IMR-90 (cell line): Measurements from ENCODE around the gene HMGN1. TPM values are rescaled to one million over a fixed set of nuclear protein-coding genes. Genes with fewer than 3 reads are reported as not detected.

Experiments
- ATAC-seq: fragments of 200-7000 bp; cut with Tn5 transposase; 2 replicates; pipeline ENCODE4 v1.9.1; 2020; ENCODE audit warnings: low read depth, mild to moderate bottlenecking, moderate library complexity
- BruUV-seq: library from RNA; stranded (reverse); fragments of 400-500 nt; replicated peaks from 2 replicates; lab custom pipeline; 2021; lab: Mats Ljungman, UMichigan
- CTCF ChIA-PET: fragments of 300-600 bp; formaldehyde crosslinking; extraction: SDS; loops from one replicate; lab custom pipeline; 2021; ENCODE audit warnings: antibody characterized with exemption; lab: Yijun Ruan, JAX
- POLR2A ChIA-PET: fragments of 300-600 bp; sonication (Branson Sonifier 250); formaldehyde crosslinking; loops from one replicate; lab custom pipeline; 2022; ENCODE audit warnings: antibody characterized with exemption; ENCODE audit not compliant: unreplicated experiment; lab: Charles Lee
- DNase-seq: peaks from one replicate; pipeline ENCODE4 v3.0.0; 2013
- H2AFZ ChIP-seq: replicated peaks from 2 replicates; pipeline ENCODE3; 2013; ENCODE audit warnings: low read length, mild to moderate bottlenecking; ENCODE audit not compliant: poor library complexity
- H2AK5ac ChIP-seq: 2 replicates; pipeline ENCODE4 v1.6.1; 2013; ENCODE audit warnings: low read depth, low read length, inconsistent platforms
- H2AK9ac ChIP-seq: replicated peaks from 2 replicates; pipeline ENCODE3; 2013; ENCODE audit warnings: mild to moderate bottlenecking, low read depth, low read length, moderate library complexity; ENCODE audit not compliant: poor library complexity
- H2BK120ac ChIP-seq: 2 replicates; pipeline ENCODE4 v1.6.1; 2013; ENCODE audit warnings: low read depth, low read length, inconsistent platforms
- H2BK15ac ChIP-seq: 3 replicates; pipeline ENCODE4 v1.6.1; 2013; ENCODE audit warnings: low read depth, low read length, inconsistent platforms
- H2BK20ac ChIP-seq: 2 replicates; pipeline ENCODE4 v1.6.1; 2013; ENCODE audit warnings: low read depth, mild to moderate bottlenecking, inconsistent platforms, low read length, moderate library complexity
- H2BK5ac ChIP-seq: 2 replicates; pipeline ENCODE4 v1.6.1; 2013; ENCODE audit warnings: mild to moderate bottlenecking, low read depth, low read length, inconsistent platforms; ENCODE audit not compliant: poor library complexity, severe bottlenecking
- H3K14ac ChIP-seq: replicated peaks from 2 replicates; pipeline ENCODE4 v1.6.1; 2013; ENCODE audit warnings: low read depth, low read length, inconsistent platforms
- H3K18ac ChIP-seq: 2 replicates; pipeline ENCODE4 v1.6.1; 2013; ENCODE audit warnings: low read depth, low read length, control low read depth
- H3K23ac ChIP-seq: 2 replicates; pipeline ENCODE4 v1.6.1; 2013; ENCODE audit warnings: low read depth, low read length, inconsistent platforms
- H3K27ac ChIP-seq: 2 replicates; pipeline ENCODE4 v1.5.1; 2013; ENCODE audit warnings: mild to moderate bottlenecking, control low read depth, low read length; ENCODE audit not compliant: insufficient read depth
- H3K27me3 ChIP-seq: 2 replicates; pipeline ENCODE4 v1.6.1; 2013; ENCODE audit warnings: low read length; ENCODE audit not compliant: control insufficient read depth, insufficient read depth
- H3K36me3 ChIP-seq: 2 replicates; pipeline ENCODE4 v1.6.1; 2013; ENCODE audit warnings: low read length, mixed read lengths; ENCODE audit not compliant: control insufficient read depth, insufficient read depth
- H3K4ac ChIP-seq: 2 replicates; pipeline ENCODE4 v1.6.1; 2013; ENCODE audit warnings: low read depth, low read length, inconsistent platforms
- H3K4me1 ChIP-seq: 2 replicates; pipeline ENCODE4 v1.6.1; 2013; ENCODE audit warnings: low read length, mixed read lengths; ENCODE audit not compliant: control insufficient read depth, insufficient read depth
- H3K4me2 ChIP-seq: 2 replicates; pipeline ENCODE4 v1.6.1; 2013; ENCODE audit warnings: low read depth, mild to moderate bottlenecking, control low read depth, low read length, moderate library complexity
- H3K4me3 ChIP-seq: 2 replicates; pipeline ENCODE4 v1.5.1; 2013; ENCODE audit warnings: low read depth, mild to moderate bottlenecking, control low read depth, low read length, moderate library complexity; ENCODE audit not compliant: insufficient read depth
- H3K56ac ChIP-seq: 2 replicates; pipeline ENCODE4 v1.6.1; 2013; ENCODE audit warnings: low read length, inconsistent platforms; ENCODE audit not compliant: insufficient read depth; ENCODE audit errors: extremely low read depth
- H3K79me1 ChIP-seq, 2 experiments: 2 replicates each; pipeline ENCODE4 v1.6.1; 2013; ENCODE audit warnings: low read length in 2 of 2, inconsistent platforms in 1 of 2, low read depth in 1 of 2
- H3K9ac ChIP-seq: 2 replicates; pipeline ENCODE4 v1.6.1; 2013; ENCODE audit warnings: low read depth, low read length, control low read depth
- H3K9me1 ChIP-seq: 2 replicates; pipeline ENCODE4 v1.6.1; 2013; ENCODE audit warnings: low read length, inconsistent platforms; ENCODE audit not compliant: insufficient read depth
- H3K9me3 ChIP-seq: 2 replicates; pipeline ENCODE4 v1.6.1; 2013; ENCODE audit warnings: low read length; ENCODE audit not compliant: control insufficient read depth, insufficient read depth
- H4K20me1 ChIP-seq: 2 replicates; pipeline ENCODE4 v1.6.1; 2013; ENCODE audit warnings: low read length, inconsistent platforms; ENCODE audit not compliant: insufficient read depth
- H4K5ac ChIP-seq: 2 replicates; pipeline ENCODE4 v1.6.1; 2013; ENCODE audit warnings: mild to moderate bottlenecking, low read depth, low read length, control low read depth
- H4K8ac ChIP-seq, 2 experiments: 2 replicates each; pipeline ENCODE4 v1.6.1; 2013; ENCODE audit warnings: low read depth in 2 of 2, low read length in 2 of 2, control low read depth in 1 of 2, inconsistent platforms in 1 of 2
- H4K91ac ChIP-seq: 2 replicates; pipeline ENCODE4 v1.6.1; 2013; ENCODE audit warnings: low read depth, low read length, inconsistent platforms; ENCODE audit not compliant: insufficient read depth
- BHLHE40 ChIP-seq: fragments of 150-350 bp; IDR thresholded peaks from 2 replicates; pipeline ENCODE4 v1.6.1; 2016; ENCODE audit warnings: mild to moderate bottlenecking, low read depth, low read length
- CEBPB ChIP-seq: IDR thresholded peaks from 2 replicates; pipeline ENCODE4 v1.6.1; 2012; ENCODE audit warnings: low read depth, low read length, improper control_type of control experiment
- CHD1 ChIP-seq: IDR thresholded peaks from 2 replicates; pipeline ENCODE4 v1.6.1; 2012; ENCODE audit warnings: low read depth, low read length, improper control_type of control experiment
- CTCF ChIP-seq: conservative IDR thresholded peaks from 2 replicates; pipeline ENCODE4 v1.5.1; 2012; ENCODE audit warnings: mild to moderate bottlenecking, low read depth, low read length, improper control_type of control experiment
- ELK1 ChIP-seq: fragments of 150-350 bp; IDR thresholded peaks from 2 replicates; pipeline ENCODE4 v1.6.1; 2016; ENCODE audit warnings: low read depth, mild to moderate bottlenecking, low read length, moderate library complexity, borderline replicate concordance
- FOS ChIP-seq: fragments of 150-350 bp; IDR thresholded peaks from 2 replicates; pipeline ENCODE4 v1.6.1; 2016; ENCODE audit warnings: low read depth, low read length
- MAFK ChIP-seq: IDR thresholded peaks from 2 replicates; pipeline ENCODE4 v1.6.1; 2012; ENCODE audit warnings: low read depth, low read length, improper control_type of control experiment
- MAZ ChIP-seq: IDR thresholded peaks from 2 replicates; pipeline ENCODE4 v1.6.1; 2012; ENCODE audit warnings: low read depth, mild to moderate bottlenecking, low read length, improper control_type of control experiment, moderate library complexity, borderline replicate concordance
- MXI1 ChIP-seq: IDR thresholded peaks from 2 replicates; pipeline ENCODE4 v1.6.1; 2012; ENCODE audit warnings: low read depth, mild to moderate bottlenecking, low read length, moderate library complexity, borderline replicate concordance
- NFE2L2 ChIP-seq: fragments of 150-350 bp; IDR thresholded peaks from 2 replicates; pipeline ENCODE4 v1.6.1; 2016; ENCODE audit warnings: low read depth, mild to moderate bottlenecking, low read length
- POLR2A ChIP-seq: IDR thresholded peaks from 2 replicates; pipeline ENCODE4 v1.6.1; 2012; ENCODE audit warnings: mild to moderate bottlenecking, low read depth, low read length
- RAD21 ChIP-seq: IDR thresholded peaks from 2 replicates; pipeline ENCODE4 v1.6.1; 2012; ENCODE audit warnings: low read length, improper control_type of control experiment
- RCOR1 ChIP-seq: IDR thresholded peaks from 2 replicates; pipeline ENCODE4 v1.6.1; 2012; ENCODE audit warnings: mild to moderate bottlenecking, low read length, improper control_type of control experiment; ENCODE audit not compliant: insufficient replicate concordance
- RFX5 ChIP-seq: IDR thresholded peaks from 2 replicates; pipeline ENCODE4 v1.8.0; 2012; ENCODE audit warnings: low read depth, mild to moderate bottlenecking, low read length, moderate library complexity
- SMC3 ChIP-seq: fragments of 150-350 bp; IDR thresholded peaks from 2 replicates; pipeline ENCODE4 v1.6.1; 2016; ENCODE audit warnings: low read depth, mild to moderate bottlenecking, antibody characterized with exemption, low read length, moderate library complexity
- USF2 ChIP-seq: fragments of 150-350 bp; IDR thresholded peaks from 2 replicates; pipeline ENCODE4 v1.6.1; 2017; ENCODE audit warnings: mild to moderate bottlenecking, antibody characterized with exemption, low read length, low read depth
- WGBS, 2 experiments: methylation state at CpG; one replicate each; pipeline versions ENCODE4 v1.1.5 to v1.1.7; 2013; ENCODE audit warnings: missing lambda C conversion rate in 2 of 2; ENCODE audit not compliant: insufficient read length in 1 of 2; ENCODE audit errors: extremely low coverage in 2 of 2; 5-methylcytosine and 5-hydroxymethylcytosine counted together
- dilution Hi-C: fragments of 300-500 bp; cut with HindIII; formaldehyde crosslinking; loops from one replicate; pipeline ENCODE4 v1.14.3; 2018; ENCODE audit warnings: low sequenced_read_pairs; ENCODE audit not compliant: unreplicated experiment
- in situ Hi-C: fragments of 300-500 bp; cut with MboI; formaldehyde crosslinking; loops from 3 replicates; pipeline ENCODE4 v1.14.3; 2019; ENCODE audit warnings: low sequenced_read_pairs, inconsistent platforms, mixed read lengths
- intact Hi-C: fragments of 100-400 bp; cut with micrococcal nuclease; formaldehyde crosslinking; loops from 2 replicates; pipeline ENCODE4 v1.10.0; 2022
- polyA plus RNA-seq, 3 experiments: library from polyadenylated mRNA; depleted of rRNA; stranded (reverse); fragments of >200 nt; gene quantifications; 2 replicates each; pipeline ENCODE4 v1.2.3, GENCODE V29; 2012; ENCODE audit warnings: low replicate concordance in 1 of 3
- total RNA-seq: library from RNA; depleted of rRNA; stranded (reverse); fragments of >200 nt; gene quantifications from 2 replicates; pipeline ENCODE4 v1.2.3, GENCODE V29; 2012

Gene HMGN1
- total and polyA plus RNA-seq, 2 of the 4 experiments (the other 2 are of a cell fraction) = 55.2 to 155 TPM

GRCh38 chr21:39346206-39346605, 2.7 kb downstream of the HMGN1 start:
- Histone ChIP-seq H4K91ac (no peak overlapping the region), H2BK20ac (no peak overlapping the region), H2BK120ac (no peak overlapping the region), H2BK5ac (no peak overlapping the region), H3K9me1 (peaks cover 4% of the 10 kb centered on the region; the same call in 1 of the 2 replicates), H3K56ac (no peak overlapping the region), H3K4me2 (peak overlapping the region; percentile 94), H2AFZ (no peak overlapping the region), H3K18ac (no peak overlapping the region), H3K9me3 (no peaks in the 10 kb centered on the region), H3K23ac (no peak overlapping the region), H4K20me1 (peaks cover 38% of the 10 kb centered on the region; the same call in 1 of the 2 replicates), H3K36me3 (peaks cover 26% of the 10 kb centered on the region), H4K8ac (no peak overlapping the region), H3K4me3 (no peak overlapping the region), H3K14ac (no peak overlapping the region), H2BK15ac (no peak overlapping the region), H3K27me3 (no peaks in the 10 kb centered on the region), H3K4ac (no peak overlapping the region), H3K4me1 (peaks cover 5% of the 10 kb centered on the region), H2AK5ac (no peak overlapping the region), H3K9ac (no peak overlapping the region), H3K27ac (no peak overlapping the region), H4K5ac (no peak overlapping the region), H3K79me1 (peaks cover 21 to 41% of the 10 kb centered on the region in 2 experiments), H2AK9ac (no peak overlapping the region)
- ATAC-seq = no peak
- dilution Hi-C loops = no loop called here
- no TSS peak for BruUV-seq
- in situ Hi-C loops = no loop called here
- POLR2A ChIA-PET = interaction anchor here (1.0 kb wide), 1 partner anchor 8 kb away, joined by 3 read pairs; no protein-coding TSS in a partner anchor
- no peak for DNase-seq
- intact Hi-C loops = no loop called here
- TF ChIP-seq CEBPB (no peak), FOS (no peak), NFE2L2 (no peak), MAZ (no peak), MAFK (no peak), MXI1 (no peak), POLR2A (no peak), CTCF (no peak), RCOR1 (no peak), SMC3 (no peak), RAD21 (no peak), USF2 (no peak), ELK1 (no peak), RFX5 (no peak), BHLHE40 (no peak), CHD1 (no peak)
- no CpG with 5 or more reads among the region's 3 CpGs for WGBS, 2 experiments
- CTCF ChIA-PET = no interaction called here
